ENCODE measurements around the gene KREMEN1. TPM values are rescaled to one million over a fixed set of nuclear protein-coding genes. Genes with fewer than 3 reads are reported as not detected.

KREMEN1 gene
- total RNA-seq, 1 donor from 2014 or later = 1.4 TPM

DNA sequence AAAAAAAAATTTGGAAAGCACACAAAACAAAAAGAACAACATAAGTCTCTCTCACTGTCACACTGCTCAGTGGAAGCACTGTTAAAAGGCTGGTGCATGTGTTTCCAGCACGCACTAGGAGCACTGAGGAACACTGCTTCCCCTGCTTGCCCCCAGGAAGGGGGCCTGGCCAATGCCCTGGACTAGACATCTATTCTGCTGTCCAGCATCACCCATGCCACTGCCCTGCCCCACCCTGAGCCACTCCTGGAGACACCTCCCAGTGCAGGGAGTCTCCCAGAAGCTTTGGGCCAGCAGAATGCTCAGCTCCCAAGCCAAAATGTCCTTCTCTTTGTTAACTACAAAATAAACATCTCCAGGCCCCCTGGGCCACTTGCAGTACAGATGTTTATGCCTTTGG lies 83.1 kb downstream of the KREMEN1 start:
- Histone ChIP-seq H3K4me3 (no peak overlapping the region), H3K4me1 (peaks cover 28% of the 10 kb centered on the region), H3F3A (ENCODE audit: low read depth) (peaks cover 36% of the 10 kb centered on the region), H3K27me3 (peaks cover 5% of the 10 kb centered on the region), H3K4me2 (no peak overlapping the region), H3K36me3 (no peaks in the 10 kb centered on the region), H3K9ac (no peak overlapping the region), H3K79me2 (ENCODE audit: low read depth) (no peaks in the 10 kb centered on the region), H3K9me3 (ENCODE audit: low read depth) (no peaks in the 10 kb centered on the region), H4K20me1 (ENCODE audit: low read depth) (no peaks in the 10 kb centered on the region), H2AFZ (replicated peaks) (no peak overlapping the region), H3K27ac (no peak overlapping the region)
- H3K27ac Mint-ChIP-seq = no peak overlapping the region
- no peak overlapping the region for H3K4me3 Mint-ChIP-seq
- no peak for DNase-seq (ENCODE audit: low spot score)
- TF ChIP-seq EZH2 (IDR thresholded peaks at IDR 0.05) = no peak
- no peak for TF ChIP-seq CTCF (IDR thresholded peaks at IDR 0.05)
- no peak for TF ChIP-seq EZH2phosphoT487 (IDR thresholded peaks at IDR 0.05)
- no peaks in the 10 kb centered on the region for H3K9me3 Mint-ChIP-seq
- peaks cover 8% of the 10 kb centered on the region for H3K27me3 Mint-ChIP-seq (ENCODE audit: insufficient read depth, low read depth)
- H3K36me3 Mint-ChIP-seq = no peaks in the 10 kb centered on the region
- peaks cover 59% of the 10 kb centered on the region for H3K4me1 Mint-ChIP-seq

GRCh38 chr22:29156507-29156906 lies 83.7 kb downstream of the KREMEN1 start:
- no peak overlapping the region for H3K4me2 ChIP-seq
- no peak overlapping the region for H3K4me3 ChIP-seq
- H3K9me3 ChIP-seq (ENCODE audit: low read depth) = no peaks in the 10 kb centered on the region
- H3K27ac ChIP-seq = no peak overlapping the region
- Mint-ChIP-seq H3K27ac (no peak overlapping the region), H3K4me3 (no peak overlapping the region), H3K9me3 (no peaks in the 10 kb centered on the region), H3K4me1 (peaks cover 54% of the 10 kb centered on the region), H3K36me3 (no peaks in the 10 kb centered on the region), H3K27me3 (ENCODE audit: insufficient read depth, low read depth) (peaks cover 8% of the 10 kb centered on the region)
- no peaks in the 10 kb centered on the region for H3K79me2 ChIP-seq (ENCODE audit: low read depth)
- peaks cover 23% of the 10 kb centered on the region for H3K4me1 ChIP-seq
- peak; percentile 64 for DNase-seq (ENCODE audit: low spot score)
- H3F3A ChIP-seq (ENCODE audit: low read depth) = peaks cover 31% of the 10 kb centered on the region
- H3K36me3 ChIP-seq = no peaks in the 10 kb centered on the region
- no peak overlapping the region for H2AFZ ChIP-seq (replicated peaks)
- H3K9ac ChIP-seq = no peak overlapping the region
- no peaks in the 10 kb centered on the region for H4K20me1 ChIP-seq (ENCODE audit: low read depth)
- TF ChIP-seq EZH2 (IDR thresholded peaks at IDR 0.05) = no peak
- TF ChIP-seq CTCF (IDR thresholded peaks at IDR 0.05) = peak; percentile 36
- H3K27me3 ChIP-seq = peaks cover 5% of the 10 kb centered on the region

GRCh38 chr22:29157759-29158535 lies 85.1 kb downstream of the KREMEN1 start:
- no peak overlapping the region for H3K4me2 ChIP-seq
- no peak overlapping the region for H3K4me3 Mint-ChIP-seq
- peaks cover 39% of the 10 kb centered on the region for H3K4me1 Mint-ChIP-seq
- H3K9me3 ChIP-seq (ENCODE audit: low read depth) = no peaks in the 10 kb centered on the region
- H3K4me1 ChIP-seq = peaks cover 8% of the 10 kb centered on the region
- H3K27ac ChIP-seq = no peak overlapping the region
- H2AFZ ChIP-seq (replicated peaks) = no peak overlapping the region
- peak; percentile 14 for DNase-seq (ENCODE audit: low spot score)
- peaks cover 5% of the 10 kb centered on the region for H3K27me3 ChIP-seq
- H3K9me3 Mint-ChIP-seq = no peaks in the 10 kb centered on the region
- H3K9ac ChIP-seq = no peak overlapping the region
- peaks cover 6% of the 10 kb centered on the region for H3K27me3 Mint-ChIP-seq (ENCODE audit: insufficient read depth, low read depth)
- no peaks in the 10 kb centered on the region for H3K36me3 ChIP-seq
- H4K20me1 ChIP-seq (ENCODE audit: low read depth) = no peaks in the 10 kb centered on the region
- H3K36me3 Mint-ChIP-seq = no peaks in the 10 kb centered on the region
- H3K79me2 ChIP-seq (ENCODE audit: low read depth) = no peaks in the 10 kb centered on the region
- no peak overlapping the region for H3K27ac Mint-ChIP-seq
- no peak overlapping the region for H3K4me3 ChIP-seq
- H3F3A ChIP-seq (ENCODE audit: low read depth) = peaks cover 16% of the 10 kb centered on the region
- TF ChIP-seq EZH2phosphoT487 (IDR thresholded peaks at IDR 0.05) (no peak), CTCF (IDR thresholded peaks at IDR 0.05) (no peak), EZH2 (IDR thresholded peaks at IDR 0.05) (no peak)

All from neural progenitor cell (in vitro differentiated cells).